WTC11 (cell line): ENCODE measurements around the gene COL27A1. TPM values are rescaled to one million over a fixed set of nuclear protein-coding genes. Genes with fewer than 3 reads are reported as not detected.

Experiments used
- ATAC-seq: fragments of 200-7000 bp; cut with Tn5 transposase; 2 replicates; pipeline ENCODE4 v1.10.0; 2021; ENCODE audit warnings: mild to moderate bottlenecking, moderate library complexity
- CTCF ChIA-PET: fragments of 300-600 bp; sonication (Branson Sonifier 250); formaldehyde crosslinking; loops from one replicate; lab custom pipeline; 2021; ENCODE audit warnings: antibody characterized with exemption; lab: Charles Lee
- POLR2A ChIA-PET: fragments of 350-600 bp; sonication (Branson Sonifier 250); formaldehyde crosslinking; loops from one replicate; lab custom pipeline; 2021; ENCODE audit warnings: antibody characterized with exemption; lab: Charles Lee
- DNase-seq: peaks from one replicate; pipeline ENCODE4 v3.0.0; 2021; ENCODE audit warnings: low spot score
- H3K27ac Mint-ChIP-seq: 2 replicates; pipeline ENCODE4 v1.8.0; 2021; ENCODE audit warnings: mixed read lengths
- H3K27me3 Mint-ChIP-seq: 2 replicates; pipeline ENCODE4 v1.8.0; 2021; ENCODE audit warnings: low read depth, mild to moderate bottlenecking, moderate library complexity, mixed read lengths
- H3K36me3 Mint-ChIP-seq: 2 replicates; pipeline ENCODE4 v1.8.0; 2021; ENCODE audit warnings: mixed read lengths
- H3K4me1 Mint-ChIP-seq: 2 replicates; pipeline ENCODE4 v1.8.0; 2022; ENCODE audit warnings: mixed read lengths
- H3K4me3 Mint-ChIP-seq: 2 replicates; pipeline ENCODE4 v1.8.0; 2021; ENCODE audit warnings: mild to moderate bottlenecking, moderate library complexity, mixed read lengths
- H3K9me3 Mint-ChIP-seq: 2 replicates; pipeline ENCODE4 v1.8.0; 2021; ENCODE audit warnings: mixed read lengths
- AFF4 ChIP-seq: sonication (generic); formaldehyde crosslinking; IDR thresholded peaks from 2 replicates; pipeline ENCODE4 v1.8.1; 2023; ENCODE audit warnings: mild to moderate bottlenecking, missing genetic modification reagents, borderline replicate concordance
- ATF2 ChIP-seq: sonication (generic); formaldehyde crosslinking; IDR thresholded peaks from 2 replicates; pipeline ENCODE4 v1.8.1; 2022; ENCODE audit warnings: low read depth, missing genetic modification reagents, borderline replicate concordance
- CREB1 ChIP-seq: sonication (generic); formaldehyde crosslinking; IDR thresholded peaks from 2 replicates; pipeline ENCODE4 v1.8.0; 2023; ENCODE audit warnings: mild to moderate bottlenecking, missing genetic modification reagents
- CREM ChIP-seq: sonication (generic); formaldehyde crosslinking; IDR thresholded peaks from 2 replicates; pipeline ENCODE4 v1.8.1; 2022; ENCODE audit warnings: mild to moderate bottlenecking, missing genetic modification reagents, moderate library complexity
- E2F4 ChIP-seq: sonication (generic); formaldehyde crosslinking; IDR thresholded peaks from 2 replicates; pipeline ENCODE4 v1.8.1; 2022; ENCODE audit warnings: low read depth, mild to moderate bottlenecking, moderate library complexity, missing genetic modification reagents, borderline replicate concordance
- ELF4 ChIP-seq: sonication (generic); formaldehyde crosslinking; IDR thresholded peaks from 2 replicates; pipeline ENCODE4 v1.8.1; 2022; ENCODE audit warnings: low read depth, mild to moderate bottlenecking, moderate library complexity, missing genetic modification reagents
- ESRRA ChIP-seq: sonication (generic); formaldehyde crosslinking; IDR thresholded peaks from 2 replicates; pipeline ENCODE4 v1.8.1; 2022; ENCODE audit warnings: mild to moderate bottlenecking, missing genetic modification reagents, borderline replicate concordance
- FOXP1 ChIP-seq: sonication (generic); formaldehyde crosslinking; IDR thresholded peaks from 2 replicates; pipeline ENCODE4 v1.8.0; 2022; ENCODE audit warnings: missing genetic modification reagents, mild to moderate bottlenecking, moderate library complexity, borderline replicate concordance
- HMGXB4 ChIP-seq: sonication (generic); formaldehyde crosslinking; IDR thresholded peaks from 2 replicates; pipeline ENCODE4 v1.8.1; 2023; ENCODE audit warnings: mild to moderate bottlenecking, moderate library complexity, missing genetic modification reagents
- NFATC4 ChIP-seq: fragments of 250-450 bp; sonication (Bioruptor Pico); IDR thresholded peaks from 2 replicates; pipeline ENCODE4 v1.9.0; 2021; ENCODE audit warnings: mild to moderate bottlenecking
- NFE2L1 ChIP-seq: sonication (generic); formaldehyde crosslinking; IDR thresholded peaks from 2 replicates; pipeline ENCODE4 v1.8.1; 2023; ENCODE audit warnings: missing genetic modification reagents
- NR1H2 ChIP-seq: sonication (generic); formaldehyde crosslinking; IDR thresholded peaks from 2 replicates; pipeline ENCODE4 v1.9.0; 2021; ENCODE audit warnings: mild to moderate bottlenecking, moderate library complexity, missing genetic modification reagents
- RELA ChIP-seq: sonication (generic); formaldehyde crosslinking; IDR thresholded peaks from 2 replicates; pipeline ENCODE4 v1.8.1; 2022; ENCODE audit warnings: missing genetic modification reagents, mild to moderate bottlenecking, borderline replicate concordance
- TCF7 ChIP-seq: sonication (generic); formaldehyde crosslinking; IDR thresholded peaks from 2 replicates; pipeline ENCODE4 v1.8.0; 2022; ENCODE audit warnings: mild to moderate bottlenecking, low read depth, missing genetic modification reagents, moderate library complexity
- ZBTB21 ChIP-seq: sonication (generic); formaldehyde crosslinking; IDR thresholded peaks from 2 replicates; pipeline ENCODE4 v1.8.1; 2023; ENCODE audit warnings: mild to moderate bottlenecking, missing genetic modification reagents, borderline replicate concordance
- ZNF121 ChIP-seq: sonication (generic); formaldehyde crosslinking; IDR thresholded peaks from 2 replicates; pipeline ENCODE4 v1.8.0; 2023; ENCODE audit warnings: missing genetic modification reagents
- ZNF281 ChIP-seq: sonication (generic); formaldehyde crosslinking; IDR thresholded peaks from 2 replicates; pipeline ENCODE4 v1.8.0; 2023; ENCODE audit warnings: mild to moderate bottlenecking, missing genetic modification reagents
- ZNF416 ChIP-seq: fragments of 250-450 bp; sonication (Bioruptor Pico); IDR thresholded peaks from 2 replicates; pipeline ENCODE4 v1.9.0; 2021; ENCODE audit warnings: mild to moderate bottlenecking, inconsistent platforms
- ZNF423 ChIP-seq: fragments of 250-450 bp; sonication (Bioruptor Pico); IDR thresholded peaks from 2 replicates; pipeline ENCODE4 v2.1.2; 2022; ENCODE audit warnings: mild to moderate bottlenecking, moderate library complexity
- total RNA-seq: library from RNA; stranded (reverse); gene quantifications from 3 replicates; pipeline ENCODE4 v1.2.3, GENCODE V29; 2021

COL27A1 gene
- total RNA-seq, 1 experiment from 2014 or later = 47.5 TPM

GRCh38 chr9:114348261-114348905 lies 193.0 kb downstream of the COL27A1 start:
- TF ChIP-seq CREB1 (CRISPR knock-in tag) (no peak), ZNF281 (no peak), NR1H2 (CRISPR knock-in tag) (no peak), NFATC4 (CRISPR knock-in tag) (no peak), E2F4 (no peak), ZNF423 (CRISPR knock-in tag) (no peak), ATF2 (no peak), CREM (CRISPR knock-in tag) (no peak), HMGXB4 (no peak), NFE2L1 (CRISPR knock-in tag) (no peak), ZNF121 (CRISPR knock-in tag) (no peak), ELF4 (no peak), ESRRA (CRISPR knock-in tag) (no peak), AFF4 (CRISPR knock-in tag) (no peak), ZNF416 (CRISPR knock-in tag) (no peak), RELA (CRISPR knock-in tag) (no peak), ZBTB21 (CRISPR knock-in tag) (no peak), FOXP1 (no peak), TCF7 (CRISPR knock-in tag) (no peak)
- TF ChIP-seq, all 79 proteins: peak for 0
- Mint-ChIP-seq H3K9me3 (no peaks in the 10 kb centered on the region), H3K27me3 (no peaks in the 10 kb centered on the region), H3K4me1 (peaks cover 17% of the 10 kb centered on the region), H3K36me3 (peaks cover 43% of the 10 kb centered on the region), H3K4me3 (no peak overlapping the region), H3K27ac (no peak overlapping the region)
- ATAC-seq (no peak), DNase-seq (no peak)
- CTCF ChIA-PET = interaction anchor here (1.0 to 1.6 kb wide), 7 partner anchors 8 to 240 kb away, joined by 3 to 12 read pairs (median 4); no protein-coding TSS in a partner anchor
- POLR2A ChIA-PET = interaction anchor here (0.6 to 0.8 kb wide), 2 partner anchors 15 to 45 kb away, joined by 3 read pairs; no protein-coding TSS in a partner anchor
